Tibial nerve (tissue), 4 donors: ENCODE results near the gene PRCD. TPM values are rescaled to one million over a fixed set of nuclear protein-coding genes. Genes with fewer than 3 reads are reported as not detected.

Experiments
- DNase-seq, 2 donors: peaks; one replicate each; pipeline ENCODE4 v3.0.0-alpha.2; 2019; ENCODE audit warnings: low spot score in 2 of 2
- H3K27ac ChIP-seq, 4 donors: fragments of 200-600 bp; sonication (generic) in 3 of 4; one replicate each; pipeline ENCODE4 v1.5.1; 2017 to 2019; ENCODE audit warnings: mild to moderate bottlenecking in 1 of 4
- H3K27me3 ChIP-seq, 2 donors: fragments of 200-600 bp; sonication (generic) in 1 of 2; one replicate each; pipeline versions ENCODE4 v1.5.1 to v1.6.0; 2017 to 2019
- H3K36me3 ChIP-seq, 3 donors: fragments of 200-600 bp; sonication (generic); one replicate each; pipeline ENCODE4 v1.5.1; 2018 to 2019
- H3K4me1 ChIP-seq, 4 donors: fragments of 200-600 bp; sonication (generic) in 3 of 4; one replicate each; pipeline ENCODE4 v1.5.1; 2017 to 2019
- H3K4me3 ChIP-seq, 4 donors: fragments of 200-600 bp; sonication (generic) in 3 of 4; one replicate each; pipeline ENCODE4 v1.5.1; 2017 to 2019; ENCODE audit warnings: mild to moderate bottlenecking in 1 of 4, moderate library complexity in 1 of 4
- H3K9me3 ChIP-seq, 4 donors: fragments of 200-600 bp; sonication (generic) in 3 of 4; one replicate each; pipeline ENCODE4 v1.5.1; 2017 to 2019
- EP300 ChIP-seq, 2 donors: sonication (generic); formaldehyde crosslinking; IDR thresholded peaks; one replicate each; pipeline ENCODE4 v1.6.1; 2017; ENCODE audit warnings: antibody characterized with exemption in 2 of 2, mild to moderate bottlenecking in 1 of 2
- POLR2A ChIP-seq, 2 donors: fragments of 450-650 bp; IDR thresholded peaks; one replicate each; pipeline ENCODE4 v1.6.1; 2017; ENCODE audit warnings: antibody characterized with exemption in 2 of 2, mild to moderate bottlenecking in 2 of 2, moderate library complexity in 2 of 2
- WGBS, 2 donors: methylation state at CpG; one replicate each; pipeline ENCODE4 v1.1.5; 2018; 5-methylcytosine and 5-hydroxymethylcytosine counted together
- small RNA-seq: library from RNA; depleted of rRNA; stranded (forward); fragments of <200 nt; gene quantifications from one replicate; pipeline ENCODE3, GENCODE V24; 2016
- total RNA-seq, 4 donors: library from RNA; depleted of rRNA; stranded (reverse); fragments of >200 nt; gene quantifications; one replicate each; pipeline ENCODE4 v1.1.0, GENCODE V29; 2016
- TF ChIP-seq, protein P1 (sequence below), 5 experiments: fragments of 200-600 bp in 3 of 5; fragments of 450-650 bp in 2 of 5; sonication (generic) in 3 of 5; IDR thresholded peaks; one replicate each; pipeline ENCODE4 v1.5.1; 2016 to 2019; ENCODE audit warnings: antibody characterized with exemption in 5 of 5, mild to moderate bottlenecking in 3 of 5, moderate library complexity in 2 of 5

Gene PRCD
- total RNA-seq, 4 donors from 2014 or later, result 6.6 to 23.5 (median 14.1) TPM

DNA sequence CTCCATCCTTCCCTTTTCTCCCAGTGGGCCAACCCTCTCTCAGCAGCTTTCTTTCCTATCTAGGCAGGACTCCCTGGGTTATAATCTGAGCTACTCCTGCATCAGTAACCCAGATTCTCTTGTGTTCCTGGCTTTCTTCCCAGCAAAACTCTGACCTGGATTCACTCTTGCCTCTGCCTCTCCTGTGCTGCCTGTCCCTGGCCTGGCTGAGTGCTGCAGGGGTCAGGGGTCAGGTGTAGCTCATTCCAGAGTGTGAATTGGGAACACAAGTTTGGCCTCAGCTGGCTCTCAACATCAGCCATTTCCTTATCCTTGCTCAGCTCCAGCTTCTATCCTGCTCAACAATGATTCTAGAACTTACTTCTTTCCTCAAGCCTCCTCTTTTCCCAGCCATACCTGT, 48.3 kb downstream of the PRCD start:
- Histone ChIP-seq H3K9me3 (no peaks in the 10 kb centered on the region), H3K27me3 (peaks cover 0 to 12% of the 10 kb centered on the region in 2 donors), H3K27ac (peak overlapping the region in 2 of 4 donors; percentile 49 to 95), H3K4me1 (peaks cover 0 to 35% (median 11%) of the 10 kb centered on the region in 4 donors), H3K36me3 (no peaks in the 10 kb centered on the region), H3K4me3 (no peak overlapping the region)
- TF ChIP-seq EP300 (IDR thresholded peaks at IDR 0.05), result no peak
- no peak for TF ChIP-seq POLR2A (IDR thresholded peaks at IDR 0.05)
- TF ChIP-seq, protein P1, sequence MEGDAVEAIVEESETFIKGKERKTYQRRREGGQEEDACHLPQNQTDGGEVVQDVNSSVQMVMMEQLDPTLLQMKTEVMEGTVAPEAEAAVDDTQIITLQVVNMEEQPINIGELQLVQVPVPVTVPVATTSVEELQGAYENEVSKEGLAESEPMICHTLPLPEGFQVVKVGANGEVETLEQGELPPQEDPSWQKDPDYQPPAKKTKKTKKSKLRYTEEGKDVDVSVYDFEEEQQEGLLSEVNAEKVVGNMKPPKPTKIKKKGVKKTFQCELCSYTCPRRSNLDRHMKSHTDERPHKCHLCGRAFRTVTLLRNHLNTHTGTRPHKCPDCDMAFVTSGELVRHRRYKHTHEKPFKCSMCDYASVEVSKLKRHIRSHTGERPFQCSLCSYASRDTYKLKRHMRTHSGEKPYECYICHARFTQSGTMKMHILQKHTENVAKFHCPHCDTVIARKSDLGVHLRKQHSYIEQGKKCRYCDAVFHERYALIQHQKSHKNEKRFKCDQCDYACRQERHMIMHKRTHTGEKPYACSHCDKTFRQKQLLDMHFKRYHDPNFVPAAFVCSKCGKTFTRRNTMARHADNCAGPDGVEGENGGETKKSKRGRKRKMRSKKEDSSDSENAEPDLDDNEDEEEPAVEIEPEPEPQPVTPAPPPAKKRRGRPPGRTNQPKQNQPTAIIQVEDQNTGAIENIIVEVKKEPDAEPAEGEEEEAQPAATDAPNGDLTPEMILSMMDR (IDR thresholded peaks at IDR 0.05), result no peak
- no peak for DNase-seq

DNA sequence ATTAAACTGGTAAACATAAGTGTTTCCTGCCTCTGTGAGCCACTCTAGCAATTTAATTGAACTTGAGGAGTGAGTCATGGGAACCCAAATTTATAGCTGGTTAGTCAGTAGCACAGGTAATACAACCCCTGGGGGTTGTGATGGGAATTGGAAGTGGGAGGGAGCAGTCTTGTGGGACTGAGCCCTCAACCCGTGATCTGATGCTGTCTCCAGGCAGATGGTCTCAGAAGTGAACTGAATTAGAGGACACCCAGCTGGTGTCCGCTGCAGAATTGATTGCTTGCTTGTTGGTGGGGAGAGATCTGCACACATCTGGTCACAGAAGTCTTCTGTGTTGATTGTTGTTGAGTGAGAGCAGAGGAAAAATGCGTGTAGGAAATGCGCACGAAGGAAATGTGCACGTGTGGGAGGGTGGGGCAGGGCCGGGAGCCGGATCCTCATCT, 53.6 kb downstream of the PRCD start:
- Histone ChIP-seq H3K4me3 (no peak overlapping the region), H3K27me3 (no peaks in the 10 kb centered on the region), H3K36me3 (no peaks in the 10 kb centered on the region), H3K9me3 (no peaks in the 10 kb centered on the region), H3K27ac (no peak overlapping the region), H3K4me1 (peaks cover 0 to 8% (median 2%) of the 10 kb centered on the region in 4 donors)
- no peak for DNase-seq
- WGBS, 2 donors, result 58 to 61% methylated on average over 8 of the region's 8 CpGs
- TF ChIP-seq POLR2A (IDR thresholded peaks at IDR 0.05), result no peak
- TF ChIP-seq, protein P1 (IDR thresholded peaks at IDR 0.05), result no peak
- no peak for TF ChIP-seq EP300 (IDR thresholded peaks at IDR 0.05)

DNA sequence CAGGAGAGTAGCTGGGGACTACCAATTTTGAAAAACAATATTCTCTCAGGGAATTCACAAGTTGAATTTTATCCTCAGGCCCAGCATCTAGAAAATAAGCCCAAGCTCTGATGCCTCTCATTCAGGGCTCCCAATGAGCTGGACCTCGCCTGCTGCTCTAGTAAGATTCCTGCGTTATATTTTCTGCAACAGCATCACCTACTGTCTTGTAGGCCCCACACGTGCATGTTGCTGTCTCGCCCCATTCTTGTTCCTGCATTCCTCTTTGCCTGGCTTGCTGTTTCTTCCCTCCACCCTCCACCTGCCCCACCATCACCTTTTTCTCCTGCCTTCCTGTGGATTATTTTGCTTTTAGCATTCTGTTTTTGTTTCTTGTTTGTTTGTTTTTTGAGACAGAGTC, 54.1 kb downstream of the PRCD start:
- no peak for TF ChIP-seq EP300 (IDR thresholded peaks at IDR 0.05)
- no peak for TF ChIP-seq POLR2A (IDR thresholded peaks at IDR 0.05)
- TF ChIP-seq, protein P1 (IDR thresholded peaks at IDR 0.05), result no peak
- WGBS, 2 donors, result 72 to 81% methylated on average over 4 of the region's 4 CpGs
- no peak for DNase-seq
- Histone ChIP-seq H3K4me3 (no peak overlapping the region), H3K9me3 (no peaks in the 10 kb centered on the region), H3K27ac (no peak overlapping the region), H3K4me1 (peaks cover 0 to 11% (median 4%) of the 10 kb centered on the region in 4 donors), H3K27me3 (no peaks in the 10 kb centered on the region), H3K36me3 (no peaks in the 10 kb centered on the region)

DNA sequence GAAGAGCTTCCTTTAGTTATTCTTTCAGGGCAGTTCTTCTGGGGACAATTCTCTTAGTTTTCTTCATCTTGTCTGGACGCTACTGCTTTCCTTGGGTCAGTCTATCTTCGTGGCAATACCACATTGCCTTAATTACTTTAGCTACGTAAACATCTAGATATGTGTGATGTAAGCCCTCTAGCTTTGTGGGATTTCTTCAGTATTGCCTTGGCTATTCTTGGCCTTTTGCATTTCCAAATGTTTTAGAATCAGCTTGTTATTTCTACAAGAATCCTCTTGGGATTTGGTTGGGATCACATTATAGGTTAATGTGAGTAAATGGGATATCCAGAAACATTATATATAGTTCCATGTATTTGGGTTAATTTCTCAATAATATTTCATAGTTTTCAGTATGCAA, 54.8 kb downstream of the PRCD start:
- H3K27me3 ChIP-seq, result no peaks in the 10 kb centered on the region
- no peak for DNase-seq
- no peaks in the 10 kb centered on the region for H3K9me3 ChIP-seq
- 71 to 78% methylated on average over 3 of the region's 3 CpGs for WGBS, 2 donors
- peaks cover 0 to 14% (median 5%) of the 10 kb centered on the region in 4 donors for H3K4me1 ChIP-seq
- TF ChIP-seq, protein P1 (IDR thresholded peaks at IDR 0.05), result no peak
- TF ChIP-seq EP300 (IDR thresholded peaks at IDR 0.05), result no peak
- TF ChIP-seq POLR2A (IDR thresholded peaks at IDR 0.05), result no peak
- H3K36me3 ChIP-seq, result no peaks in the 10 kb centered on the region
- H3K27ac ChIP-seq, result no peak overlapping the region
- H3K4me3 ChIP-seq, result no peak overlapping the region

Small RNA genes within 50 kb of the gene (small RNA-seq; reads per million reads assigned to genes)
- not detected for gene SNORD1A
- 382 reads per million, percentile 97 among the genes with 10 or more reads in this experiment for gene SNORD1B

Other genes with a start within 250 kb of the PRCD start
- gene QRICH2, start 231.8 kb upstream of the PRCD start, total RNA-seq, result 1 to 10 TPM; 2.0 to 8.4 (median 5.2) TPM
- gene PRPSAP1, start 186.1 kb upstream of the PRCD start, total RNA-seq, result 100 to 1,000 TPM in 2 of 4 donors, 10 to 100 TPM in 2; 66.8 to 108 (median 96.2) TPM
- gene SPHK1, start 155.4 kb upstream of the PRCD start, total RNA-seq, result 10 to 100 TPM; 16.7 to 50.1 (median 27.8) TPM
- 10 to 100 TPM; 16.0 to 38.7 (median 20.7) TPM for gene UBE2O, start 86.9 kb upstream of the PRCD start, total RNA-seq
- not detected for gene AANAT, start 72.4 kb upstream of the PRCD start, total RNA-seq
- 10 to 100 TPM; 33.1 to 99.0 (median 73.5) TPM for gene RHBDF2, start 38.6 kb upstream of the PRCD start, total RNA-seq
- 10 to 100 TPM; 40.2 to 59.2 (median 48.8) TPM for gene CYGB, start 2.3 kb upstream of the PRCD start, total RNA-seq
- 100 to 1,000 TPM in 1 of 4 donors, 10 to 100 TPM in 3; 58.5 to 128 (median 69.1) TPM for gene ST6GALNAC2, start 45.8 kb downstream of the PRCD start, total RNA-seq
- gene ST6GALNAC1, start 103.7 kb downstream of the PRCD start, total RNA-seq, result 10 to 100 TPM in 2 of 4 donors, 1 to 10 TPM in 2; 2.4 to 13.8 (median 7.4) TPM
- gene MXRA7, start 170.9 kb downstream of the PRCD start, total RNA-seq, result 100 to 1,000 TPM; 124 to 230 (median 197) TPM
- 10 to 100 TPM; 14.0 to 45.0 (median 34.2) TPM for gene JMJD6, start 186.6 kb downstream of the PRCD start, total RNA-seq
- gene METTL23, start 186.8 kb downstream of the PRCD start, total RNA-seq, result 10 to 100 TPM; 27.8 to 50.2 (median 30.8) TPM
- gene SRSF2, start 197.3 kb downstream of the PRCD start, total RNA-seq, result 100 to 1,000 TPM; 196 to 452 (median 271) TPM
- 10 to 100 TPM; 25.8 to 61.0 (median 37.1) TPM for gene MFSD11, start 198.1 kb downstream of the PRCD start, total RNA-seq